Measurements from ENCODE around the gene GOLGA6L2. TPM values are rescaled to one million over a fixed set of nuclear protein-coding genes. Genes with fewer than 3 reads are reported as not detected.

Gene GOLGA6L2
- total and polyA plus RNA-seq, 2 of the 13 experiments (the other 11 are each of a cell fraction or from before 2014, with no cell fraction given), result not detected

GRCh38 chr15:23444269-23444668 lies 2.8 kb downstream of the GOLGA6L2 start (continued):
- no peak for TF ChIP-seq ZNF414 (CRISPR knock-in tag; IDR thresholded peaks at IDR 0.05)
- TF ChIP-seq ARHGAP35 (CRISPR knock-in tag; IDR thresholded peaks at IDR 0.05; ENCODE audit: borderline replicate concordance), result no peak
- no peak for TF ChIP-seq NFKBIZ (CRISPR knock-in tag; IDR thresholded peaks at IDR 0.05)
- no peak for TF ChIP-seq MNT (IDR thresholded peaks at IDR 0.05)
- TF ChIP-seq, protein P1, sequence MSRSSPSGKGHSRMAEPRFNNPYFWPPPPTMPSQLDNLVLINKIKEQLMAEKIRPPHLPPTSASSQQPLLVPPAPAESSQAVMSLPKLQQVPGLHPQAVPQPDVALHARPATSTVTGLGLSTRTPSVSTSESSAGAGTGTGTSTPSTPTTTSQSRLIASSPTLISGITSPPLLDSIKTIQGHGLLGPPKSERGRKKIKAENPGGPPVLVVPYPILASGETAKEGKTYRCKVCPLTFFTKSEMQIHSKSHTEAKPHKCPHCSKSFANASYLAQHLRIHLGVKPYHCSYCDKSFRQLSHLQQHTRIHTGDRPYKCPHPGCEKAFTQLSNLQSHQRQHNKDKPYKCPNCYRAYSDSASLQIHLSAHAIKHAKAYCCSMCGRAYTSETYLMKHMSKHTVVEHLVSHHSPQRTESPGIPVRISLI (CRISPR knock-in tag; IDR thresholded peaks at IDR 0.05; ENCODE audit: borderline replicate concordance), result no peak
- TF ChIP-seq IRF2 (CRISPR knock-in tag; IDR thresholded peaks at IDR 0.05), result no peak
- TF ChIP-seq ZNF572 (CRISPR knock-in tag; IDR thresholded peaks at IDR 0.05), result no peak
- TF ChIP-seq SP5 (CRISPR knock-in tag; IDR thresholded peaks at IDR 0.05; ENCODE audit: borderline replicate concordance, low read depth), result no peak

DNA sequence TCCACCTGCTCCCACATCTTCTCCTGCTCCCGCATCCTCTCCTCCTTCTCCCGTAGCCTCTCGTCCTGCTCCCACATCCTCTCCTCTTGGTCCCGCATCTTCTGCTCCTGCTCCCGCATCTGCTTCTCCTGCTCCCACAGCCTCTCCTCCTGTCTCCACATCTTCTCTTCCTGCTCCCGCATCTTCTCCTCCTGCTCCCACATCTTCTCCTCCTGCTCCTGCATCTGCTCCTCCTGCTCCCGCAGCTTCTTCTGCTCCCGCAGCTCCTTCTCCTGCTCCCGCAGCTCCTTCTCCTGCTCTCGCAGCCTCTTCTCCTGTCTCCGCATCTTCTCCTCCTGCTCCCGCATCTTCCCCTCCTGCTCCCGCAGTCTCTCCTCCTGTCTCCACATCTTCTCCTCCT lies 5.8 kb downstream of the GOLGA6L2 start:
- 66% methylated on average over 13 of the region's 13 CpGs for WGBS (ENCODE audit: low lambda C conversion rate)
- Histone ChIP-seq H3K4me3 (replicated peaks in 1 of 3; ENCODE audit: insufficient read depth in 1 of 3, low read depth in 2 of 3, low read length in 3 of 3) (no peak overlapping the region), H3K9ac (ENCODE audit: insufficient read depth, low read depth, low read length) (no peak overlapping the region), H3K4me1 (ENCODE audit: insufficient read depth, low read length) (peaks cover 5% of the 10 kb centered on the region), H3K27ac (ENCODE audit: extremely low read length, insufficient read depth, low read length) (no peak overlapping the region), H3K79me2 (ENCODE audit: insufficient read depth, low read length) (no peaks in the 10 kb centered on the region), H3K4me2 (ENCODE audit: low read depth, low read length) (no peak overlapping the region), H3K36me3 (replicated peaks in 1 of 2; ENCODE audit: control insufficient read depth in 1 of 2, insufficient read depth in 2 of 2, low read length in 2 of 2) (no peaks in the 10 kb centered on the region), H2AFZ (ENCODE audit: low read length) (no peak overlapping the region), H4K20me1 (ENCODE audit: insufficient read depth, low read length) (no peaks in the 10 kb centered on the region), H3K9me3 (ENCODE audit: low read length) (no peaks in the 10 kb centered on the region), H3K27me3 (ENCODE audit: control insufficient read depth in 1 of 2, insufficient read depth in 2 of 2, low read length in 2 of 2) (peaks cover 3 to 25% of the 10 kb centered on the region in 2 experiments; a peak in 3 of 5 replicates)
- ChIA-PET POLR2A (no interaction called here), CTCF (ENCODE audit: low intra/inter-chr PET ratio, low total read pairs) (no interaction called here)
- ATAC-seq, result no peak
- no peak for FAIRE-seq
- in situ Hi-C loops (cut with HindIII; ENCODE audit: extremely low pct_ligation_motif_present, low pct_unique_long_range_greater_than_20kb), result no loop called here
- intact Hi-C loops (cut with micrococcal nuclease; ENCODE audit: unreplicated experiment), result no loop called here
- BruUV-seq (replicated peaks), result no TSS peak
- no peak for TF ChIP-seq ADNP (CRISPR knock-in tag; IDR thresholded peaks at IDR 0.05)
- TF ChIP-seq ZC3H13 (CRISPR knock-in tag; IDR thresholded peaks at IDR 0.05), result no peak
- TF ChIP-seq ZNF543 (CRISPR knock-in tag; IDR thresholded peaks at IDR 0.05), result no peak
- no peak for DNase-seq (ENCODE audit: low spot score)

Data from HepG2 (cell line).